ENCODE data around the gene SKA2. TPM values are rescaled to one million over a fixed set of nuclear protein-coding genes. Genes with fewer than 3 reads are reported as not detected.
"Not testable (repeated sequence)": the region's sequence is repeated elsewhere in the genome, so short reads cannot be mapped to it uniquely, and the experiment has no call there.

Gene SKA2
- total and polyA plus RNA-seq, 2 donors (not counting 1 experiment from before 2014, with no cell fraction given): 52.9 to 53.7 TPM

GRCh38 chr17:59145571-59146096 lies 9.4 kb downstream of the SKA2 start:
- H3K36me3 ChIP-seq (ENCODE audit: control insufficient read depth, insufficient read depth, low read length): no peaks in the 10 kb centered on the region

GRCh38 chr17:59141860-59142259 lies 13.1 kb downstream of the SKA2 start:
- DNase-seq (ENCODE audit: low read depth in 2 of 2): no peak
- no peak overlapping the region for H2AFZ ChIP-seq (ENCODE audit: low read length)
- H3K4me3 ChIP-seq (replicated peaks in 1 of 4; ENCODE audit: control extremely low read depth in 1 of 4, insufficient read depth in 1 of 4, low read depth in 3 of 4, low read length in 4 of 4): no peak overlapping the region
- no peaks in the 10 kb centered on the region for H4K20me1 ChIP-seq (ENCODE audit: control insufficient read depth, extremely low read depth, insufficient read depth, low read length)
- H3K27ac ChIP-seq (ENCODE audit: insufficient read depth, low read length): no peak overlapping the region
- no peaks in the 10 kb centered on the region for H3K27me3 ChIP-seq (ENCODE audit: control insufficient read depth, insufficient read depth, low read length)
- no peak overlapping the region for H3K9ac ChIP-seq (ENCODE audit: insufficient read depth, low read length)
- H3K4me1 ChIP-seq (ENCODE audit: control insufficient read depth, extremely low read depth, insufficient read depth, low read length): no peaks in the 10 kb centered on the region
- no peaks in the 10 kb centered on the region for H3K9me3 ChIP-seq (ENCODE audit: control insufficient read depth, insufficient read depth, low read depth, low read length)
- no peak for TF ChIP-seq CTCF (conservative IDR thresholded peaks at IDR 0.05 in 1 of 2, IDR thresholded peaks at IDR 0.05 in 1 of 2; ENCODE audit: low read depth in 1 of 2, low read length in 2 of 2)
- no peak for TF ChIP-seq EZH2 (IDR thresholded peaks at IDR 0.05; ENCODE audit: low read length, missing control alignments)
- no peaks in the 10 kb centered on the region for H3K36me3 ChIP-seq (ENCODE audit: control insufficient read depth, insufficient read depth, low read length)
- no peak overlapping the region for H3K4me2 ChIP-seq (ENCODE audit: extremely low read depth, insufficient read depth, low read length)
- peaks cover 78% of the 10 kb centered on the region for H3K79me2 ChIP-seq (ENCODE audit: control insufficient read depth, insufficient read depth, low read length)

More at GRCh38 chr17:59145571-59146096, 9.4 kb downstream of the SKA2 start:
- Histone ChIP-seq H3K4me1 (ENCODE audit: control insufficient read depth, extremely low read depth, insufficient read depth, low read length) (peaks cover 7% of the 10 kb centered on the region), H3K4me3 (replicated peaks in 1 of 4; ENCODE audit: control extremely low read depth in 1 of 4, insufficient read depth in 1 of 4, low read depth in 3 of 4, low read length in 4 of 4) (no peak overlapping the region), H2AFZ (ENCODE audit: low read length) (no peak overlapping the region), H4K20me1 (ENCODE audit: control insufficient read depth, extremely low read depth, insufficient read depth, low read length) (no peaks in the 10 kb centered on the region), H3K27ac (ENCODE audit: insufficient read depth, low read length) (no peak overlapping the region), H3K4me2 (ENCODE audit: extremely low read depth, insufficient read depth, low read length) (no peak overlapping the region), H3K79me2 (ENCODE audit: control insufficient read depth, insufficient read depth, low read length) (peaks cover 94% of the 10 kb centered on the region), H3K9ac (ENCODE audit: insufficient read depth, low read length) (no peak overlapping the region), H3K9me3 (ENCODE audit: control insufficient read depth, insufficient read depth, low read depth, low read length) (no peaks in the 10 kb centered on the region), H3K27me3 (ENCODE audit: control insufficient read depth, insufficient read depth, low read length) (no peaks in the 10 kb centered on the region)
- TF ChIP-seq EZH2 (IDR thresholded peaks at IDR 0.05; ENCODE audit: low read length, missing control alignments) (no peak), CTCF (conservative IDR thresholded peaks at IDR 0.05 in 1 of 2, IDR thresholded peaks at IDR 0.05 in 1 of 2; ENCODE audit: low read depth in 1 of 2, low read length in 2 of 2) (no peak)
- DNase-seq (ENCODE audit: low read depth in 2 of 2): no peak

- H3K4me3 ChIP-seq (replicated peaks in 1 of 4; ENCODE audit: control extremely low read depth in 1 of 4, insufficient read depth in 1 of 4, low read depth in 3 of 4, low read length in 4 of 4): no peak overlapping the region
- no peak for DNase-seq (ENCODE audit: low read depth in 2 of 2)
- no peaks in the 10 kb centered on the region for H4K20me1 ChIP-seq (ENCODE audit: control insufficient read depth, extremely low read depth, insufficient read depth, low read length)
- no peak overlapping the region for H3K9ac ChIP-seq (ENCODE audit: insufficient read depth, low read length)
- no peaks in the 10 kb centered on the region for H3K36me3 ChIP-seq (ENCODE audit: control insufficient read depth, insufficient read depth, low read length)
- TF ChIP-seq CTCF (conservative IDR thresholded peaks at IDR 0.05 in 1 of 2, IDR thresholded peaks at IDR 0.05 in 1 of 2; ENCODE audit: low read depth in 1 of 2, low read length in 2 of 2) (no peak), EZH2 (IDR thresholded peaks at IDR 0.05; ENCODE audit: low read length, missing control alignments) (no peak)
- no peaks in the 10 kb centered on the region for H3K9me3 ChIP-seq (ENCODE audit: control insufficient read depth, insufficient read depth, low read depth, low read length)
- no peaks in the 10 kb centered on the region for H3K27me3 ChIP-seq (ENCODE audit: control insufficient read depth, insufficient read depth, low read length)
- peaks cover 74% of the 10 kb centered on the region for H3K79me2 ChIP-seq (ENCODE audit: control insufficient read depth, insufficient read depth, low read length)
- no peak overlapping the region for H3K4me2 ChIP-seq (ENCODE audit: extremely low read depth, insufficient read depth, low read length)
- H2AFZ ChIP-seq (ENCODE audit: low read length): no peak overlapping the region
- no peaks in the 10 kb centered on the region for H3K4me1 ChIP-seq (ENCODE audit: control insufficient read depth, extremely low read depth, insufficient read depth, low read length)
- H3K27ac ChIP-seq (ENCODE audit: insufficient read depth, low read length): no peak overlapping the region
Observed at GRCh38 chr17:59139939-59140338, 15.0 kb downstream of the SKA2 start.

- not testable (repeated sequence) for H4K20me1 ChIP-seq (ENCODE audit: control insufficient read depth, extremely low read depth, insufficient read depth, low read length); H3K9ac ChIP-seq (ENCODE audit: insufficient read depth, low read length); H2AFZ ChIP-seq (ENCODE audit: low read length); DNase-seq (ENCODE audit: low read depth in 2 of 2); H3K9me3 ChIP-seq (ENCODE audit: control insufficient read depth, insufficient read depth, low read depth, low read length); H3K27ac ChIP-seq (ENCODE audit: insufficient read depth, low read length); H3K4me2 ChIP-seq (ENCODE audit: extremely low read depth, insufficient read depth, low read length); H3K4me3 ChIP-seq (replicated peaks in 1 of 4; ENCODE audit: control extremely low read depth in 1 of 4, insufficient read depth in 1 of 4, low read depth in 3 of 4, low read length in 4 of 4); H3K27me3 ChIP-seq (ENCODE audit: control insufficient read depth, insufficient read depth, low read length); H3K36me3 ChIP-seq (ENCODE audit: control insufficient read depth, insufficient read depth, low read length); H3K4me1 ChIP-seq (ENCODE audit: control insufficient read depth, extremely low read depth, insufficient read depth, low read length)
- H3K79me2 ChIP-seq (ENCODE audit: control insufficient read depth, insufficient read depth, low read length): peaks cover 68% of the 10 kb centered on the region
Observed at GRCh38 chr17:59138339-59138738, 16.6 kb downstream of the SKA2 start.

All from fibroblast of lung (primary cell).